ENCODE results near the gene MSRB1. TPM values are rescaled to one million over a fixed set of nuclear protein-coding genes. Genes with fewer than 3 reads are reported as not detected.
"Not testable (repeated sequence)": the region's sequence is repeated elsewhere in the genome, so short reads cannot be mapped to it uniquely, and the experiment has no call there.

The MSRB1 gene
- polyA plus RNA-seq, 1 donor = 38.8 TPM

GRCh38 chr16:1920122-1920521 is 22.9 kb downstream of the MSRB1 start:
- Histone ChIP-seq H3K27me3 (ENCODE audit: control insufficient read depth, insufficient read depth, low read length) (peaks cover 75% of the 10 kb centered on the region), H3K4me1 (ENCODE audit: control insufficient read depth, insufficient read depth, low read length) (peaks cover 14% of the 10 kb centered on the region), H3K9me3 (ENCODE audit: control insufficient read depth, low read depth, low read length) (peaks cover 10% of the 10 kb centered on the region)
- 95% methylated on average over 5 of the region's 21 CpGs for WGBS (ENCODE audit: insufficient coverage, low lambda C conversion rate)
- DNase-seq; H3K27ac ChIP-seq (ENCODE audit: low read length); H3K36me3 ChIP-seq (ENCODE audit: control insufficient read depth, insufficient read depth, low read length); H3K4me3 ChIP-seq (ENCODE audit: low read length): not testable (repeated sequence)

DNA sequence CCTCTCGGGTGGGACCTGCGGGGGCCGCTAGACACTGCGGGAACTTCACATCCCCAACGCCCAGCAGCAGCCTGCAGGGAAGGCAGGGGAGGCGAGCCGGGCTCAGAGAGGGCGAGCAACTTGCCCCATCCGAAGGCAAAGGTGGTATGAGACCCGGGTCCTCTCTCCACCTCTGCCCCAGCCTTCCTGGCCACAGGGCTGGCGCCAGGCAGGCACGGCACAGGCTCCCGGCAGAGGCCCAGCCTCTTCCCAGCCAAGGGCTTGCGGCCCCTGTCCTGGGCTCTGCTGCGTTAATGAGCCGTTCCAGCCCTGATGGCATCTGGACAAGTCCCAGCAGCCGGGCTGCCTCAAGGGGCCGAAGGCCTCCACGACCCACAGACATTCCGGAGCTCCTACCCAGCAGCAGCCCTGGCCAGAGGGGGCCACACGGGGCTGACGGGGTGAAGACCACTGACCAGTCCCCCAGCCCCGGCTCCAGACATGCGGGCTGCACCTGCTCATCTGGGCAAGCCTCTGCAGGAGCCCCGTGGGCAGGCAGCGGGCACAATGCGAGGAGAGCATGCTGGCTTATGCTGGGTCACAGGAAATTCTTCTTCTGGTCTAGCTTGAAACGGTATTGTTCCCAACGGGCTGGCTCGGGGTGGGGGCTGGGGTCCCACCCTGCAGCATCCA is 23.5 kb downstream of the MSRB1 start:
- Histone ChIP-seq H3K4me3 (ENCODE audit: low read length) (no peak overlapping the region), H3K27ac (ENCODE audit: low read length) (no peak overlapping the region), H3K4me1 (ENCODE audit: control insufficient read depth, insufficient read depth, low read length) (peaks cover 14% of the 10 kb centered on the region), H3K36me3 (ENCODE audit: control insufficient read depth, insufficient read depth, low read length) (no peaks in the 10 kb centered on the region), H3K9me3 (ENCODE audit: control insufficient read depth, low read depth, low read length) (peaks cover 10% of the 10 kb centered on the region), H3K27me3 (ENCODE audit: control insufficient read depth, insufficient read depth, low read length) (peaks cover 79% of the 10 kb centered on the region)
- no CpG with 5 or more reads among the region's 30 CpGs for WGBS (ENCODE audit: insufficient coverage, low lambda C conversion rate)
- no peak for DNase-seq

DNA sequence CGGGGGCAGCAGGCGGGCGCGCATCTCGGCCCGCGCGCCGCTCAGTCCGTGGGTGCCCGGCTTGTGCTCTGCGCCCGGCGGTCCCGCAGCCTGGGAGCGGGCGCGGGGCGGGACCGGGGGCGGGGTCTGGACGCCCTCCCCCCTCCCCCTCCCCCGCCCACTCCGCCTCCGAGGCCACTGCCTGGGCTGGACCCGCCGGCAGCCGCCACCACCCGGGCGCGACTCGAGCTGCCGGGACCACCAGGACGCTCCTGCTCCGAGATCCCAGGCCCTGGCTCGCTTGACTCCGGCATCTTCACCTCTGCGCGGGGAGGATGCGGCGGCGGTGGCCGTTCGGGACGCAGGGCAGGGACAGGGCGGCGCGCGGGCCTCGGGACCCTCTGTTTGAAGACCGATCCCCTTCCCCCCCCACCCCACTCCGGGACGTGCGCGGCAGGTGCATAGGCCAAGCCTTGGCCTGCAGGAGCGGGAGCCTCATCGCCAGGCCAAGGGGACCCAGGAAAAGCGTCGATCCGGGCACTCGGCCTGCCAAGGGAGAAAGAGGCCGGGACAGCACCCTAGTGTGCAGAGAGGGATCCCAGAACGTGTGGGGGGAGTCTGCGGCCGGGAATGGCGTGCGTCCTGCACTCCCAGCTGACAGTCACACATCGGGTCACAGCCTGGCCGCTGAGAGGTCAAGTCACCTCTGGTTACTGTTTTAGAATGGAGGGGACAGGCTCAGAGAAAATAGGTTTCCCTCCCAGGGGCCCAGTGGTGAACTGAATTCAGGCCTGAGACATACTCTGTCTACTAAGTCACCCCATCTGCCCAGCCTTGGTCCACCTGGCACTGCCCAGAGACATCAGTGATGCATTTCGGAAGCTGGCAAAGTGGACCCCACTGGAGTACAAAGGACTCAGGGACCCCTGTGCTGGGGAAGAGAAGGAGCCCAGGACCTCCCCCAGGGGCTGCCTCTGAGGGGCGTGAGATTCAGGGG is 24.4 kb downstream of the MSRB1 start, which contains the start of gene HS3ST6:
Gene HS3ST6, minus strand, starts transcription at position 65 of the 976 bp plus-strand sequence. CDS start 92 bp downstream, outside the sequence.
- no peak for DNase-seq
- Histone ChIP-seq H3K4me1 (ENCODE audit: control insufficient read depth, insufficient read depth, low read length) (peaks cover 20% of the 10 kb centered on the region), H3K27me3 (ENCODE audit: control insufficient read depth, insufficient read depth, low read length) (peaks cover 80% of the 10 kb centered on the region), H3K27ac (ENCODE audit: low read length) (no peak within 1 kb of the TSS), H3K4me3 (ENCODE audit: low read length) (no peak within 1 kb of the TSS), H3K9me3 (ENCODE audit: control insufficient read depth, low read depth, low read length) (peaks cover 10% of the 10 kb centered on the region), H3K36me3 (ENCODE audit: control insufficient read depth, insufficient read depth, low read length) (no peaks in the 10 kb centered on the region)
- WGBS (ENCODE audit: insufficient coverage, low lambda C conversion rate) = no CpG with 5 or more reads among the region's 71 CpGs

- Histone ChIP-seq H3K27me3 (ENCODE audit: control insufficient read depth, insufficient read depth, low read length) (peaks cover 72% of the 10 kb centered on the region), H3K27ac (ENCODE audit: low read length) (no peak overlapping the region), H3K4me1 (ENCODE audit: control insufficient read depth, insufficient read depth, low read length) (peaks cover 21% of the 10 kb centered on the region), H3K9me3 (ENCODE audit: control insufficient read depth, low read depth, low read length) (peaks cover 10% of the 10 kb centered on the region), H3K36me3 (ENCODE audit: control insufficient read depth, insufficient read depth, low read length) (no peaks in the 10 kb centered on the region), H3K4me3 (ENCODE audit: low read length) (no peak overlapping the region)
- WGBS (ENCODE audit: insufficient coverage, low lambda C conversion rate) = no CpG with 5 or more reads among the region's 81 CpGs
- DNase-seq = no peak
These were observed 25.2 kb downstream of the MSRB1 start for GRCh38 chr16:1917665-1918350.

- H3K27me3 ChIP-seq (ENCODE audit: control insufficient read depth, insufficient read depth, low read length) = peaks cover 67% of the 10 kb centered on the region
- no peak overlapping the region for H3K27ac ChIP-seq (ENCODE audit: low read length)
- no peak overlapping the region for H3K4me3 ChIP-seq (ENCODE audit: low read length)
- no CpG with 5 or more reads among the region's 22 CpGs for WGBS (ENCODE audit: insufficient coverage, low lambda C conversion rate)
- H3K36me3 ChIP-seq (ENCODE audit: control insufficient read depth, insufficient read depth, low read length) = no peaks in the 10 kb centered on the region
- DNase-seq = no peak
- H3K9me3 ChIP-seq (ENCODE audit: control insufficient read depth, low read depth, low read length) = peaks cover 12% of the 10 kb centered on the region
- H3K4me1 ChIP-seq (ENCODE audit: control insufficient read depth, insufficient read depth, low read length) = peaks cover 26% of the 10 kb centered on the region
These were observed 25.8 kb downstream of the MSRB1 start for GRCh38 chr16:1917056-1917664.

GRCh38 chr16:1916640-1916990 is 26.4 kb downstream of the MSRB1 start:
- no peak for DNase-seq
- no CpG with 5 or more reads among the region's 5 CpGs for WGBS (ENCODE audit: insufficient coverage, low lambda C conversion rate)
- Histone ChIP-seq H3K27me3 (ENCODE audit: control insufficient read depth, insufficient read depth, low read length) (peaks cover 64% of the 10 kb centered on the region), H3K27ac (ENCODE audit: low read length) (no peak overlapping the region), H3K36me3 (ENCODE audit: control insufficient read depth, insufficient read depth, low read length) (no peaks in the 10 kb centered on the region), H3K9me3 (ENCODE audit: control insufficient read depth, low read depth, low read length) (peaks cover 13% of the 10 kb centered on the region), H3K4me1 (ENCODE audit: control insufficient read depth, insufficient read depth, low read length) (peaks cover 29% of the 10 kb centered on the region), H3K4me3 (ENCODE audit: low read length) (no peak overlapping the region)

DNA sequence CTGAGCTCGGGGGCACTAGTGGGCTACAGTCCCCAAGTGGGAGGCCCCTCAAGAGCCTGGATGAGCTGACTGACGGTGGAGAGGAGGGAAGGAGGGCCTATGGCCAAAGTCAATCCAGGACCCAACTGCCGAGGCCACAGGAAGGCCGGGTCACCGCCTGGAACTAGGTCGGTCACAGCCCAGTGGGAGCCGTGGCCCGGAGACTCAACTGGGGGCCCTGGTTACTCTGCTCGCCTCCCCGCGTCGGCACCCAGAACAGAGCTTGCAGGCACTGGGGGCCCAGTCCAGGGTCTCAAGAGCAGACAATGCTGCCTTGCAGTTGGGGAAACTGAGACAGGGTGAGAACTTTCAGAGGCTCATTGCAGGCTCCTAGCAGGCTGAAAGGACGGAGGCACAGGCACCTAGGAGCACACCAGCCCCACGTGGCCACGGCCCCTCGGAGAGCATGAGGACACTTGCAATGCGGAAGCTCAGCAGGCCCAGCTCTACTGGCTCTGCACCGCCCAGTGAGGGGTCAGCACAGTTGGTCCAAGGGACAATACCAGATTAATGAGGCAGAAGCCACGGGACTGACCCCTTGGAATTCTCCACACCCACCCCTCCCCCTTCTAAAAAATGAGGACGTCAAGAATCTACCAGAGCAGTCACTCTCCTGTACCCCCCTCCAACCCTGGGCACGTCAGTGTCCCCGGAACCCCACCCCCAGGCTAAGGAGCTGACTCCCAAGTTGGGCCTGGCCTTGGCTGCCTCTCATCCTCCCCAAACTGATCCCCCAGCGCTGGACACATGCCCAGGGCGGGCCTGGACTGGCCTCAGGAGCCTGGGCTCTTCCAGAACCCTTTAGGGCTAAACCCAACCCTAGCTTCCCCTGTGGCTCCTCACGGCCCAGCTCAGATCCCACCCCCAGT is 27.0 kb downstream of the MSRB1 start:
- no peak overlapping the region for H3K27ac ChIP-seq (ENCODE audit: low read length)
- no peak for DNase-seq
- no peak overlapping the region for H3K4me3 ChIP-seq (ENCODE audit: low read length)
- peaks cover 58% of the 10 kb centered on the region for H3K27me3 ChIP-seq (ENCODE audit: control insufficient read depth, insufficient read depth, low read length)
- peaks cover 13% of the 10 kb centered on the region for H3K9me3 ChIP-seq (ENCODE audit: control insufficient read depth, low read depth, low read length)
- H3K4me1 ChIP-seq (ENCODE audit: control insufficient read depth, insufficient read depth, low read length) = peaks cover 29% of the 10 kb centered on the region
- H3K36me3 ChIP-seq (ENCODE audit: control insufficient read depth, insufficient read depth, low read length) = no peaks in the 10 kb centered on the region
- no CpG with 5 or more reads among the region's 25 CpGs for WGBS (ENCODE audit: insufficient coverage, low lambda C conversion rate)

- DNase-seq = no peak
- no CpG with 5 or more reads among the region's 8 CpGs for WGBS (ENCODE audit: insufficient coverage, low lambda C conversion rate)
- Histone ChIP-seq H3K4me1 (ENCODE audit: control insufficient read depth, insufficient read depth, low read length) (peaks cover 34% of the 10 kb centered on the region), H3K36me3 (ENCODE audit: control insufficient read depth, insufficient read depth, low read length) (no peaks in the 10 kb centered on the region), H3K9me3 (ENCODE audit: control insufficient read depth, low read depth, low read length) (peaks cover 13% of the 10 kb centered on the region), H3K27me3 (ENCODE audit: control insufficient read depth, insufficient read depth, low read length) (peaks cover 48% of the 10 kb centered on the region), H3K27ac (ENCODE audit: low read length) (no peak overlapping the region), H3K4me3 (ENCODE audit: low read length) (no peak overlapping the region)
These were observed 28.0 kb downstream of the MSRB1 start for GRCh38 chr16:1914988-1915387.

DNA sequence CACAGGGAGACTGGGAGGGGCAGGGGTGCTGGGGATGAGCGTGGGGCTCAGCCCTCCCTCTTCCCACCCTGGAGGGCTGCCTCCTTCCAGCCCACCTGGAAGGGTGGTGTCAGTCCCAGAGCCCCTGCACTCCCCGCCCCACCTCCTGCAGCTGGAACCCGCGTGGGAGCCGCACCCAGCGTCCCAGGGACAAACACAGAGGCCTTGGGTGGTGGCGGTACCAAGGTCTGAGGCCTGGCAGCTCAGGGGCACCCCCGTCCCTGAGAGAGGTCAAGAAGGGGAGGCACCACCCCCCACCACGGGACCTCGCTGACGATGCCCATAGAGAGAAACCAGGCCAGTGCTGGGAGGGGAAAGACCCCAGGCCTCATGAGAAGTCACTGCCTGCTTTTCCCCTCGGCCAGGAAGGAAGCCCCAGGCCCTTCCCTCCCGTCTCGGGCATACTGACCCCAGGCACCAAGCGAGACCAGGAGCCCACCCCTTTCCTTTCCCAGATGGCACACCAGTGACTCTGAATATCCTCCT is 28.9 kb downstream of the MSRB1 start:
- H3K27ac ChIP-seq (ENCODE audit: low read length) = no peak overlapping the region
- H3K27me3 ChIP-seq (ENCODE audit: control insufficient read depth, insufficient read depth, low read length) = peaks cover 40% of the 10 kb centered on the region
- WGBS (ENCODE audit: insufficient coverage, low lambda C conversion rate) = no CpG with 5 or more reads among the region's 15 CpGs

More for the DNA sequence above, 28.9 kb downstream of the MSRB1 start:
- Histone ChIP-seq H3K36me3 (ENCODE audit: control insufficient read depth, insufficient read depth, low read length) (no peaks in the 10 kb centered on the region), H3K4me3 (ENCODE audit: low read length) (no peak overlapping the region), H3K4me1 (ENCODE audit: control insufficient read depth, insufficient read depth, low read length) (peaks cover 35% of the 10 kb centered on the region), H3K9me3 (ENCODE audit: control insufficient read depth, low read depth, low read length) (peaks cover 8% of the 10 kb centered on the region)
- DNase-seq = no peak

Measured in large intestine (tissue), 3 donors.